CD4-positive, alpha-beta T cell treated with Interferon gamma for 1 hour (primary cell): ENCODE data around the gene BRI3BP.
"Not testable (repeated sequence)": the region's sequence is repeated elsewhere in the genome, so short reads cannot be mapped to it uniquely, and the experiment has no call there.

ENCODE experiments used
- DNase-seq: peaks from one replicate; pipeline ENCODE4 v3.0.0-alpha.2; 2020

BRI3BP gene

GRCh38 chr12:125024949-125025563 is 31.6 kb downstream of the BRI3BP start:
- DNase-seq = no peak

DNA sequence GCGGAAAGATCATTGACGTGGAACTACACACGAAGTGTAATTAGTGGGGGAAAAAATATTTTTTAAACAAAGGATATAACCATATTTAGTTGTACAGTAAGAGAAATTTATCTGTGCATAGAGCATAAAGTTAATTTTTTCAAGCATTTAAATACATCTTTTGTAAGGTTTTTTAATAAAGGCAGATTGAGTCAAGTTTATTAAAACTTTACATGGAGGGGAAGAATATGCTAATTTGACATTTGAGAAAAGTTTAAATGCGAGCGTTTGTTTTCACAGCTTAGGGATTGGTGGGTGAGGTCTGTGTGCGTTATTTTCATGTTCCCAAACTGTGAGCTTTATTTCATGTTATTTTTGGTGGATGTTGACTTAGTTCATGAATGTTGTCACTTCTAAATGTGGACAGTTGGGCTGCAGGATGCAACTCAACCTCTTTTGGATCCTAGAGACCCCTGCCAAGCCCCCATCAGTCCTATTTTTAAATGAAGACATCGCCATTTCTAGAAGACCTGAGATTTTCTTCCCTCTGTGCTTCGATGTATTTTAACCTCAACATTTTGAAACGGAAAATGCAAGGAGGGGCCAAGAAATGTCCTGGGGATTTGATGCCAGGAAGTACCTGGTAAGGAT is 32.3 kb downstream of the BRI3BP start:
- DNase-seq = no peak

- DNase-seq = no peak
These were observed 34.7 kb downstream of the BRI3BP start for GRCh38 chr12:125028106-125028505.

GRCh38 chr12:125029761-125030358 is 36.4 kb downstream of the BRI3BP start:
- DNase-seq = no peak

DNA sequence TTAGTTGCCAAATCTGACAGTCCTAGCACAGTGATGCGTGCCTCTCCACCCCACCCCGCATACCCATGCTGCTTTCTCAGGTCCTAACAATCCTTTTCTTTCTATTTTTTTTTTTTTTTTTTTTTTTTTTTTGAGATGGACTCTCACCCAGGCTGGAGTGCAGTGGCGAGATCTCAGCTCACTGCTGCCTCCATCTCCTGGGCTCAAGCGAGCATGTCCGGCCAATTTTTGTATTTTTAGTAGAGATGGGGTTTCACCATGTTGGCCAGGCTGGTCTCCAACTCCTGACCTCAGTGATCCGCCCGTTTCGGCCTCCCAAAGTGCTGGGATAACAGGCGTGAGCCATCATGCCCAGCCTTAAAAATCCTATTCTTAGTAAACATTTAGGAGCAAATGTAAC is 38.0 kb downstream of the BRI3BP start:
- not testable (repeated sequence) for DNase-seq

DNA sequence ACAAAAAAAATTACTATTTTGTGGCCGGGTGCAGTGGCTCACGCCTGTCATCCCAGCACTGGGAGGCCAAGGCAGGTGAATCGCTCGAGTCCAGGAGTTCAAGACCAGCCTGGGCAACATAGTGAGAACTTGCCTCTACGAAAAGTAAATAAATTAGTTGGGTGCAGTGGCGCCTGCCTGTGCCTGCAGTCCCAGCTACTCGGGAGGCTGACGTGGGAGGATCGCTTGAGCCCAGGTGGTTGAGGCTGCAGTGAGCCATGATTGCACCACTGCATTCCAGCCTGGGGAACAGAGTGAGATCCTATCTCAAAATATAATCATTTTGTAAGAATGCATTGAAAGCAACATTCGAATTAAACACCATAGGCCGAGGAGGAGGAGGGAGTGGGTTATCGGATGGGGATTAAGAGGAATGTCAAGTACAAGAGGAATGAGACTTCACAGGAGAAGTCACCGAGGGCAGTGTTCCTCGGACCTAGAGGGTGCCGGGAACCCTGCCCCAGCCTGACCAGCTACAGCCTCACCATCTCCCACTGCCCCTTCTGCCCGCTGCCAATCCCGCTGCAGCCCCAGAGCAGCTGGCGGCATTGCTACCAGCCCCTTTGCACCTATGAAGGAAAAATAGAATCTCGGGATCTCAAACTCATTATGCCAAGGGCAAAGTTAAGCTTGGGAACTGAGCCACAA is 39.2 kb downstream of the BRI3BP start:
- DNase-seq = no peak

DNA sequence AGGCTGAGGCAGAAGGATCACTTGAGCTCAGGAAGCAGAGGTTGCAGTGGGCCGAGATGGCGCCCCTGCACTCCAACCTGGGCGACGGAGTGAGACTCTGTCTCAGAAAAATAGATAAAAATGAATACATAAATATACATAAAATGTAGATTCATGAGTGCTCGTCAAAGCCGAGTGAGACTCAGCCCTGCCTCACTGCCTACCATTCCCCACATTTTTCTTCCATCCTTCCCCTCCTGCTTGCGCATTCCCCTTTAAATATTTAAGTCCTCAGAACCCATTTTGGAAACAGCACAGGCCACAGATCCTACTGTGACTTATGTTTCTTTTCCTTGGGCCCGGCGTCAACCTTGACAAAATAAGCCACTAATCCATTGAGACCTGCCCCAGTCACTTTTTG is 39.8 kb downstream of the BRI3BP start:
- DNase-seq = no peak

DNA sequence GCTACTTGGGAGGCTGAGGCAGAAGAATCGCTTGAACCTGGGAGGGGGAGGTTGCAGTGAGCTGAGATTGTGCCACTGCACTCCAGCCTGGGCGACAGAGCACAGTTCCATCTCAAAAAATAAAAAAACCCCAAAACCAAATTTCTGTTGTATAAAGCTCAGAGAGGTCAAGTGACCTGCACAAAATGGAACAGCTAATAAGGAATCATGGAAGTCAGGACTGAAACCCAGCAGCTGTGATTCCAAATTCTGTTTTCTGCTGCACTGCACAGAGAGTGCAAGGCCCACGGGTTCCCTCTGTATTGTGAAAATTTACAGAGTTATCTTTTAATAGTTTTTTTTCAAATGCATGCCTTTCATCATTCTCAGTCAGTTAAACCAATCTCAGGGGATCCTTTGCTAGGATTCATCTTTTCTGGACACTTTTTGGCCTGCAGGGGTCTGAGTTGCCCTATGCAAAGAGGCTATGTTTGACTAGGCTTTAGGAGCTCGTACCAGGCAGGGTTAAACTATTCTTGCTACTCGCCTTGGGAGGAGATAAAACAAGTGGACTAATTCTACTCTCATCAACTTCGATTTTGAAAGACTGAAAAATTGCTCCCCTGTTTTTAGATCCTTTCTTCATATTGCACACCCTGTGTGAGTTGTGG is 45.7 kb downstream of the BRI3BP start:
- DNase-seq = no peak

GRCh38 chr12:125049093-125049458 is 55.6 kb downstream of the BRI3BP start:
- no peak for DNase-seq

- no peak for DNase-seq
These were observed 57.0 kb downstream of the BRI3BP start for GRCh38 chr12:125050446-125050845.

DNA sequence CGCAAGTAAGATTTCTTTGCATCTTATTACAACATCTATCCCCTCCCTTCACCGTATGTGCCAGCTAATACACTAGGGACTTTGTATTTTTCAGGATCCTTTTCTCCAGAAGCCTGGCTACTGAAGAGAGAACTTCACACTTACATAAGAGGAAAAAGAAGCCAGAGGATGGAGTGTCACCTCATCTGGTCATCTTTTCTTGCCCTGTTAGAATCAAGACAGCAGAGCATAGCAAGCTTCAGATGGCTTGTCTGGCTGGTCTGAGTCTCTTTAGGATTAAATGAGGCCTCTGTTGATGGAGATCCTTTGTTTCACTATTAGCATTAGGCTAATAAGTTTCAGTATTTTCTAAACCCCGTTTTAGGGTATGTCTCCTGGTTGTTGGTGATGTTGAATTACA is 57.4 kb downstream of the BRI3BP start:
- no peak for DNase-seq

- no peak for DNase-seq
These were observed 60.4 kb downstream of the BRI3BP start for GRCh38 chr12:125053821-125054220.

GRCh38 chr12:125055591-125055990 is 62.1 kb downstream of the BRI3BP start:
- no peak for DNase-seq

- no peak for DNase-seq
These were observed 62.9 kb downstream of the BRI3BP start for GRCh38 chr12:125056306-125056705.

DNA sequence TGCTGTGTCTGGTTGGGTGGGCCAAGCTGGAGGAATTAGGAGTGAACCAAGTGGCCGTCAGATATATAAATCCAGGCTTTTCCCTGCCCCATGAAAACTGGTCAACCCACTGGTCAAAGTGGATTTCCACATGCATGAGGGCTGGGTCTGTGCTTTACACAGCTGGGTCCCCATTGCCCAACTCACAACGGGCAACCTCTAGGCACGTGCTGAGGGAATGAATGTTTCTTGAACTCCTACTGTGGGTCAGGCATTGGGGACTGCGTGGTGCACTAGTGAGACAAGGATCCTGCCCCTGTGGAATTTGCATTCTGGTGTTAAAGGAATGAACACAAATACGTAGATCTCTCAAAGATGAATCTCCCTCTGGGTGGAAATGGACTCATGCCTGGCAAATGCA is 64.3 kb downstream of the BRI3BP start:
- no peak for DNase-seq

DNA sequence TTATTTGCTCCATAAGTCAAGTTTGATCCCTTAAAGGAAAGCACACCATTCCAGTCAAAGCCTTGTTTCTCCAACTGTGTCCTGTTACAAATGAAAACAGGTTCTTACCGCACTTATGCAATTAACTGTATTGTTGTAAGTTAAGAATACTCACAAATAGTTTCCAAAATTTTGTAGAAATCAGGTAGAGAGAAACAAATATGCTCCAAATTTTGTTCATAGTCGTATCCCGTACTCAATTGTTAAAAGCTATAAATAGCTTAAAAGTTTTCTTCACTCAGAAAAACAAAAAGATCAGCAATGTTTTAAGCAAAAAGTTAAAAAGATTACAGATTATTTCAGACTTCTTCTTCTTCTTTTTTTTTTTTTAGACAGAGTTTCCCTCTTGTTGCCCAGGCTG is 67.8 kb downstream of the BRI3BP start:
- no peak for DNase-seq

GRCh38 chr12:125063522-125063921 is 70.1 kb downstream of the BRI3BP start:
- not testable (repeated sequence) for DNase-seq

DNA sequence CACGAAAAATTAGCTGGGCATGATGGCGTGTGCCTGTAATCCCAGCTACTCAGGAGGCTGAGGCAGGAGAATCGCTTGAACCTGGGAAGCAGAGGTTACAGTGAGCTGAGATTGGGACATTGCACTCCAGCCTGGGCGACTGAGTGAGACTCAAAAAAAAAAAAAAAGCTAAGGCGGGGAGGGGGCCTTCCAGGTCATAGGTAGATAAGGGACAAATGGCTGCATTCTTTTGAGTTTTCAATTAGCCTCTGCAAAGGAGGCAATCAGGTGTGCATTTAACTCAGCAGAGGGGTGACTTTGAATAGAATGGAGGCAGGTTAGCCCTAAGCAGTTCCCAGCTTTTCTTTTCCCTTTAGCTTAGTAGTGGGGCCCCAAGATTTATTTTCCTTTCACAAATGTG is 71.0 kb downstream of the BRI3BP start:
- DNase-seq = no peak

DNA sequence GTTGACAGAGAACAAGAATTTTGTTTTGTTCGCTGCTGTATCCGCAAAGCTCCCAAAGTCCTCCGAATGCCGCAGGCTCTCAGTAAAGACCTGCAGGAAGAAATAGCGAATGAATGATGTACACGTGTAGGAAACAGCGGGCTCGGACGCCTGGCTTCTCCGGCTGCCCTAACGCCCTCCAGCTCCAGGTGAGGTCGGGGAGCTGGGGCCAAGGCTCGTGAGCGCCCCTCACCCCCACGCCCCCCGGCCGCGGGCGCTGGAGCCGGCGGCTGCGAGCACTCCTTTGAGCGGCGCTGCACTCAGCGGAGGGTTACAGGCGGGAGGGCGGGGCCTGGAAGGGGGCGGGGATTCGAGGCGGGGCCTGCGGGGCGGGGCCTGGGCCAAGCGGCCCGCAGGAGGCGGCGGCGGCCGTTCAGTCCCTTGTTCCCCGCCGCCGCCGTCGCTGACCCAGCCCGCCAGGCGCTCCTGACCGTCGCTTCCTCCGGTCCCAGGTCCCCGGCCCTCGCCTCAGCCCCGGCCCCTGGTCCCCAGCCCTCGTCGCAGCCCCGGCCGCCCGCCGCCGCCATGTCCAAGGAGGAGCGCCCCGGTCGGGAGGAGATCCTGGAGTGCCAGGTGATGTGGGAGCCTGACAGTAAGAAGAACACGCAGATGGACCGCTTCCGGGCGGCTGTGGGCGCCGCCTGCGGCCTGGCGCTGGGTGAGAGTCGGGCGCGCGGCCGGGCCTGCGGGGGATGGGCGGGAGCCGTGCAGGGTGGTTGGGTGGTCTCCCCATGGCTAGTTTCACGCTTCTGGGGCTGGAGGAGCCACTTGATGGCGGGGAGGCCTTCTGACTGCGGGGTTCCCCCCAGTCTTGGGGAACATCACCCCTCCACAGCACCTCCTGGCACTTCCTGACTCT is 71.8 kb downstream of the BRI3BP start, which contains the start of gene AACS:
AACS (plus strand) TSS at position 415 of the 898 bp plus-strand sequence; CDS start at position 565, 150 bp downstream.
- peak; percentile 68 for DNase-seq

- no peak for DNase-seq
These were observed 72.6 kb downstream of the BRI3BP start for GRCh38 chr12:125065919-125066570.

DNA sequence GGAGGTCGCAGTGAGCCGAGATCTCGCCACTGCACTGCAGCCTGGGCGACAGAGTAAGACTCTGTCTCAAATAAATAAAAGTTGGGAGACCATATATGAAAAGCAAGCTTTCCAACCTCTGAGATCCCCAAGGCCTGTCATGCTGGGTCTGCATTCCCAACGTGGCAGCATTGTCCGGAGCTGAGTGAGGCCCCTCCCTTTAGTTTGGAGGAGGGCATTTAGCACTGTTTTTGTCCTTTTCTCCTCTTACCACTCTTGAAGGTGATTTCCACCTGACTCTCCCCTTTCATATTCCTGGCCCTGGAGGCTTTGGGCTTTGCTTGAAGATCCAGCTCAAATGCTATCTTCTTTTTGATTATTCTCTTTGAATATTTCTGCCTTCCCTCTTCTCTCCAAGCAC is 74.9 kb downstream of the BRI3BP start:
- DNase-seq = no peak

DNA sequence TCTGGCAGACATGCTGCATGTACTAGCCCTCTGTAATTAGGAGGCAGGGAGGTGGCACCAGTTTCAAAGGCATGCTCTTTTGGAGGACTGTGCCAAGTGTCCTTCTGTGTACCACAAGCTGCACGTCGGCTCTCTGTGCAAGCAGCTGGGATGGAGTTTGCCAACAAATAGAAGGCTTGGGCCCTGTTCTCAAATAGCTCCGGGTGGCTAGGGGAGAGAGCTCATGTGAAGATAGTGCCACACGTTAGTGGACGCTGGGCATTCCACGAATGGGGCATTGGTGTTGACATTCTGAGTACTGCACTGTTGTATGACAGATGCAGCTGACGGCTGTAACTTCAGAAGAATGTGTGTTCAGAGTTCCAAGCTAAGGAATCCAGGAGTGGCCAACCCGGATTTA is 76.2 kb downstream of the BRI3BP start:
- no peak for DNase-seq
